Memory B cell (primary cell): ENCODE data around the gene LARGE1.
A peak's percentile ranks its signal among the peaks of the same experiment; 100 is the strongest.

Experiments
- ATAC-seq: fragments of 150-1000 bp; cut with Tn5 transposase; 2 replicates; pipeline ENCODE4 v1.10.0; 2021; ENCODE audit warnings: low read depth, mild to moderate bottlenecking, moderate library complexity
- DNase-seq, 2 donors: peaks; one replicate each; pipeline ENCODE4 v3.0.0; 2022; ENCODE audit warnings: low spot score in 2 of 2
- H3K27ac Mint-ChIP-seq: one replicate; pipeline ENCODE4 v1.8.0; 2022; ENCODE audit warnings: mild to moderate bottlenecking, moderate library complexity, mixed read lengths
- H3K27me3 Mint-ChIP-seq: one replicate; pipeline ENCODE4 v1.8.0; 2022; ENCODE audit warnings: mixed read lengths
- H3K36me3 Mint-ChIP-seq: one replicate; pipeline ENCODE4 v1.8.0; 2022; ENCODE audit warnings: mild to moderate bottlenecking, mixed read lengths
- H3K4me1 Mint-ChIP-seq: one replicate; pipeline ENCODE4 v1.8.0; 2022; ENCODE audit warnings: mixed read lengths
- H3K4me3 Mint-ChIP-seq: one replicate; pipeline ENCODE4 v1.8.0; 2022; ENCODE audit warnings: mild to moderate bottlenecking, moderate library complexity, mixed read lengths
- H3K9me3 Mint-ChIP-seq: one replicate; pipeline ENCODE4 v1.8.0; 2022; ENCODE audit warnings: mixed read lengths

Gene LARGE1

GRCh38 chr22:33535937-33536875 is 384.1 kb downstream of the LARGE1 start:
- H3K9me3 Mint-ChIP-seq, result no peaks in the 10 kb centered on the region
- H3K4me1 Mint-ChIP-seq, result peaks cover 10% of the 10 kb centered on the region
- no peak for ATAC-seq
- H3K27me3 Mint-ChIP-seq, result no peaks in the 10 kb centered on the region
- DNase-seq, result no peak
- H3K36me3 Mint-ChIP-seq, result peaks cover 2% of the 10 kb centered on the region
- H3K4me3 Mint-ChIP-seq, result no peak overlapping the region
- no peak overlapping the region for H3K27ac Mint-ChIP-seq

- ATAC-seq (no peak), DNase-seq (no peak)
- Mint-ChIP-seq H3K4me3 (no peak overlapping the region), H3K4me1 (peaks cover 5% of the 10 kb centered on the region), H3K27me3 (no peaks in the 10 kb centered on the region), H3K27ac (peak overlapping the region; percentile 64), H3K36me3 (peaks cover 2% of the 10 kb centered on the region), H3K9me3 (no peaks in the 10 kb centered on the region)
These were observed 390.7 kb downstream of the LARGE1 start for GRCh38 chr22:33529424-33530113.

DNA sequence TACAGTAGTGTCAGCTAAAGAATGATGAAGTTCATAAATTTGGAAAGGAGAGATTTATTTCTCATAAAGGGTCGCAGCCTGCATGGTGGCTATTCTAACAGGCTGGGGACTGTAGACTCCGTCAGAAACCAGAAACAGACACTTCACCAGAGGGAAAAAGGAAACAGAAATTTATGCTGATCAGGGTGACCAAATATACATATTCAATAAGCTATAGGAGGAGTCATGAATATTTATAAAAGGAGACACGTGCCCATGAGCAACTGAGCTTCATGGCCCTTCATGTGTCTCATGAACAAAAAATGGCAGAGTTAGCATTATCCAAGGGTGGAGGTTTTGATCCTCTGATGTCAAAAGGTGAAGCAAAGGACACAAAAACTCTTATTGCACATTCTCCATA is 392.1 kb downstream of the LARGE1 start:
- no peak for DNase-seq
- Mint-ChIP-seq H3K36me3 (no peaks in the 10 kb centered on the region), H3K27ac (peak overlapping the region; percentile 12), H3K9me3 (no peaks in the 10 kb centered on the region), H3K4me3 (no peak overlapping the region), H3K27me3 (no peaks in the 10 kb centered on the region), H3K4me1 (peaks cover 11% of the 10 kb centered on the region)
- ATAC-seq, result no peak

DNA sequence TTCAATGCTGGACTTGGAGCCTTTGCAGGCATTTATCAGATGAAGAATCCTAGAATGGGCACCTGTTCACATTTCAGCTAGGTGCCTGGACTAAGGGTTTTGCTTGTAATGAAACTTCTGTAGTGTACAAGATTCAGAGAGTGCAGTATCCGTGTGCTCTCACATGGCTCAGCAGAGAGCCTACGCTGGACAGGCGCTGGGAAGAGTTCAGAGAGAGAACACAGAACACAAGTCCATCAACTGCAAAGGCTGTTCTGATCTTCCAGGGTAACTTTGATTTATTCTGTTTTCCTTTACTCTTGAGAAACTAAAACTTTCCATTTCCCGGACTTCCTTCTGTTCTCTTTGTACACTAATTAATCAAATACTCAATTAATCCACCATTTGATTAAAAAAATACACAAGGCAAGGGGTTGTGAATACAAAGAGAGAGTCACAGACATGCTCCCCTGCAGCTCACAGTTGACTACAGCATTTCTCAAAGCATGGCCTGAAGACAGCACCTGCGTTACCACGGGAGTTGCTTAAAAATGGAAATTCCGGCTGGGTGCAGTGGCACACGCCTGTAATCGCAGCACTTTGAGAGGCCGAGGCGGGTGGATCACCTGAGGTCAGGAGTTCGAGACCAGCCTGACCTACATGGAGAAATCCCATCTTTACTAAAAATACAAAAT is 393.7 kb downstream of the LARGE1 start:
- peak overlapping the region; percentile 84 for H3K27ac Mint-ChIP-seq
- H3K4me3 Mint-ChIP-seq, result no peak overlapping the region
- DNase-seq, result no peak
- H3K9me3 Mint-ChIP-seq, result no peaks in the 10 kb centered on the region
- H3K4me1 Mint-ChIP-seq, result peaks cover 21% of the 10 kb centered on the region
- no peaks in the 10 kb centered on the region for H3K36me3 Mint-ChIP-seq
- no peaks in the 10 kb centered on the region for H3K27me3 Mint-ChIP-seq
- no peak for ATAC-seq

GRCh38 chr22:33524511-33525260 is 395.6 kb downstream of the LARGE1 start:
- Mint-ChIP-seq H3K27ac (peak overlapping the region; percentile 89), H3K27me3 (no peaks in the 10 kb centered on the region), H3K36me3 (no peaks in the 10 kb centered on the region), H3K9me3 (no peaks in the 10 kb centered on the region), H3K4me3 (no peak overlapping the region), H3K4me1 (peaks cover 29% of the 10 kb centered on the region)
- ATAC-seq (no peak), DNase-seq (no peak)

DNA sequence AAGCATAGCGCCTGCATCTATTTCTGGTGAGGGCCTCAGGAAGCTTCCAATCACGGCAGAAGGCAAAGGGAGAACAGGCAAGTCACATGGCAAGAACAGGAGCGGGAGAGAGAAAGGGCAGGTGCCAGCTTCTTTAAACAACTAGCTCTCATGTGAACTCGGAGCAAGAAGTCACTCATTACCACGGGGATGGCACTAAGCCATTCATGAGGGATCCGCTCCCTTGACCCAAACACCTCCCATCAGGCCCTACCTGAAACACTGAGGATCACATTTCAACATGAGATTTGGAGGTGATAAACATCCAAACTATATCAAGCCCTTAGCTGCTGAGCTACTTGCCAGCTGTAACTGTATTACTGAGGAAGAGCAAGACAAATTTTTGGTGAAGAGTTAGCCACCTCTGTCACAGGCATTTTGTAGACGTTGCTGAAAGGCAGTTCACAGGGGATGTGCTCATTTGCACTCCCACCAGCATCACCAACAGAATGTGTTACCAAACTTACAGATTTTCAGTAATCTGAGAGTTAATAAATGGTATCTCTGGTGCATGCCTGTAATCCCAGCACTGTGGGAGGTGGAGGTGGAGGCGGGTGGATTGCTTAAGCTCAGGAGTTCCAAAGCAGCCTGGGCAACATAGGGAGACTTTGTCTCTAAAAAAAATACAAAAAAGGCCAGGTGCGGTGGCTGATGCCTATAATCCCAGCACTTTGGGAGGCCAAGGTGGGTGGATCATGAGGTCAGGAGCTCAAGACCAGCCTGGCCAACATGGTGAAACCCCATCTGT is 398.2 kb downstream of the LARGE1 start:
- H3K27ac Mint-ChIP-seq, result peak overlapping the region; percentile 64
- H3K4me1 Mint-ChIP-seq, result peaks cover 37% of the 10 kb centered on the region
- no peak for DNase-seq
- H3K9me3 Mint-ChIP-seq, result no peaks in the 10 kb centered on the region
- H3K36me3 Mint-ChIP-seq, result no peaks in the 10 kb centered on the region
- H3K4me3 Mint-ChIP-seq, result peak overlapping the region; percentile 24
- H3K27me3 Mint-ChIP-seq, result no peaks in the 10 kb centered on the region
- no peak for ATAC-seq

- Mint-ChIP-seq H3K9me3 (no peaks in the 10 kb centered on the region), H3K27ac (peak overlapping the region; percentile 64), H3K4me1 (peaks cover 37% of the 10 kb centered on the region), H3K36me3 (no peaks in the 10 kb centered on the region), H3K27me3 (no peaks in the 10 kb centered on the region), H3K4me3 (peak overlapping the region; percentile 24)
- DNase-seq (no peak), ATAC-seq (no peak)
These were observed 399.1 kb downstream of the LARGE1 start for GRCh38 chr22:33520904-33521780.

DNA sequence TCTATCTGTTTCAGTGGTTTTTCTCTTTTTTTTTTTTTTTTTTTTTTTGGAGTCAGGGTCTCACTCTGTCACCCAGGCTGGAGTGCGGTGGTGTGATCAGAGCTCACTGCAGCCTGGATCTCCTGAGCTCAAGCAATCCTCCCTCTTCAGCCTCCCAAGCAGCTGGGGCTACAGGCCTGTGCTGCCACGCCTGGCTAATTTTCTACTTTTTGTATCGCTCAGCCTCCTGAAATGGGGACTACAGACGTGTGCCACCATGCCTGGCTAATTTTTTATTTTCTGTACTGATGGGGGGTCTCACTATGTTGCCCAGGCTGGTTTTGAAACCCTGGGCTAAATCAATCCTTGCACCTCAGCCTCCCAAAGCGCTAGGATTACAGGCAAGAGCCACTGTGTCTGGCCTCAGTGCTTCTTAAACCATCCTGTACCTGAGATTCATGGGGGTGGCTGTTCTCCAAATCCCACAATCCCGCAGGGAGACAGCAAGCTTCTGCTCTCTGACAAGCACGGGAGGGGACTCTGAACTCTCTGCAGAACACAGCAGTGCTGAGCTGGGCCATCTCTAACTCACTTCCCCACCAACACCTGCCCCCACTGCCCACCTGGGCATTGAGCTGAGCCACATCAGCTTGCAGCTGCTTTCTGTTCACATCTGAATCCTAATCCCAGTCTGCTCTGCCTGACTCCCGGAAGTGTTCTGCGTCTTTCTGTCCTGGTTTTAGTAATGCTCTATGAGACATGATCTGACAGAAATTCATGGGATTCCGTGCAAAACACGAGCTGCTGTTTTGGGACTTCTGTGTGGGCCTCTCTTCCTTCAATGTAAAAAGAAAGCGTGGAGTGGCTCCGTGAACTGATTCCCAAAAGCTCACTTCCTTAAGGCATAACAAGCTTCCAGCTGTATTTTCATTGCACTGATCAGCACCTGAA is 400.0 kb downstream of the LARGE1 start:
- no peaks in the 10 kb centered on the region for H3K9me3 Mint-ChIP-seq
- H3K27ac Mint-ChIP-seq, result peak overlapping the region; percentile 64
- H3K4me1 Mint-ChIP-seq, result peaks cover 36% of the 10 kb centered on the region
- DNase-seq (no peak), ATAC-seq (no peak)
- no peaks in the 10 kb centered on the region for H3K27me3 Mint-ChIP-seq
- H3K4me3 Mint-ChIP-seq, result peak overlapping the region; percentile 24
- H3K36me3 Mint-ChIP-seq, result no peaks in the 10 kb centered on the region

DNA sequence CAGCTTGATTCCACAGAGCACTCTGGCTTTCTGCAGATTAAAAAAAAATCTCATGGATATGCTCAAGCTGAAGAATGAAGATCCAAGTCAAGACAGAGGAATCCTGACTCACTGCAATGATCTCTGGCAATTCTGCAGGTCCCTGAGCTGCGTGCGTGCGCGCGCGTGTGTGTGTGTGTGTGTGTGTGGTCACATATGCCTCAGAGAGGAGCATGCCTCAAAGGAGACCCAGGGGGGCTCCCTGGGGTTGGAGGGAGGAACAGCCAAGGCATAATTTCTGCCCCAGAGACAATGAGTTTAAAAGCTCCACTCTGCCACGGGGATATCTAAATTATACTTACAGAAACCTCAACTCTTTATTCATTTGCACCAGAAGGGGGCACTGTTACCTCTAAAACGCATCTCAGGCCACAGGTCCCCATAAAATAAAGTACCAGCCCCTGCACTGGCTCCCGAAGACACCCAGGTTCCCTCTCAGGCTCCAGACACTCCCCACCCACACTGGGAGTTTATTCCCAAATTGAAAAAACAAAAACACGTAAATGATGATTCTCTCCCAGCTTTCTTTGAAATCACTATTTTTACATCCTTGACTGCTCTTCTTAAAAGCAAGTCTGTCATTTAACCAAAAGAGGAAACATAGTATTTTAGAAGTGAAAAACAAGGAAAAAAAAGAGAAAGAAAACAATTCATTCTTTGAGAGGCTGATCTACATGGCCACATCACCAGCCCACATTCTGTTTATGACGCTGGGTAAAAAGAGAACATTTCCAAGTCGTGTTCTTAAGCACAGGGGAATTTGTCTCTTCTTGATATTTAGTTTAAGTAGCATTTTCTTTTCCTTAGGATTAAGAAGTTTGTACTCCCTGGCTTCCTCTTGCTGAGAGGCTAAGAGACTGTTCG is 401.0 kb downstream of the LARGE1 start:
- H3K4me3 Mint-ChIP-seq, result peak overlapping the region; percentile 69

DNA sequence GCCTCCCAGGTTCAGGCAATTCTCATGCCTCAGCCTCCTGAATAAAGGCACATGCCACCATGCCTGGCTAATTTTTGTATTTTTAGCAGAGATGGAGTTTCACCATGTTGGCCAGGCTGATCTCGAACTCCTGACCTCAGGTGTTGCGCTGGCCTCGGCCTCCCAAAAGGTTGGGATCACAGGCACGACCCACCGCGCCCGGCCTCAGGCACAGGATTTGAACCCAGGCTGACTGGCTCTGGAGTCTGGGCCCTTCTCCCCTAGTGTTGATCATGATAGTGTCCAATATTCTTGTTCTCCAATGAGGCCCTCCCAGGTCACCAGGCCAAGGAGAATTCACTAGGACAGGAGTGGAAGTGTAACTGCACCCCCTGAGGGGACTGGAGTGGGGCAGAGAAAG is 401.9 kb downstream of the LARGE1 start:
- ATAC-seq (no peak), DNase-seq (no peak)
- H3K36me3 Mint-ChIP-seq, result no peaks in the 10 kb centered on the region
- peaks cover 29% of the 10 kb centered on the region for H3K4me1 Mint-ChIP-seq
- H3K27me3 Mint-ChIP-seq, result no peaks in the 10 kb centered on the region
- peak overlapping the region; percentile 9 for H3K27ac Mint-ChIP-seq
- no peaks in the 10 kb centered on the region for H3K9me3 Mint-ChIP-seq
- no peak overlapping the region for H3K4me3 Mint-ChIP-seq

More for the DNA sequence above, 401.0 kb downstream of the LARGE1 start:
- H3K4me1 Mint-ChIP-seq, result peaks cover 32% of the 10 kb centered on the region
- no peaks in the 10 kb centered on the region for H3K9me3 Mint-ChIP-seq
- no peaks in the 10 kb centered on the region for H3K27me3 Mint-ChIP-seq
- DNase-seq (peak; percentile 63 to 65), ATAC-seq (peak; percentile 42)
- peak overlapping the region; percentile 64 for H3K27ac Mint-ChIP-seq
- H3K36me3 Mint-ChIP-seq, result no peaks in the 10 kb centered on the region

DNA sequence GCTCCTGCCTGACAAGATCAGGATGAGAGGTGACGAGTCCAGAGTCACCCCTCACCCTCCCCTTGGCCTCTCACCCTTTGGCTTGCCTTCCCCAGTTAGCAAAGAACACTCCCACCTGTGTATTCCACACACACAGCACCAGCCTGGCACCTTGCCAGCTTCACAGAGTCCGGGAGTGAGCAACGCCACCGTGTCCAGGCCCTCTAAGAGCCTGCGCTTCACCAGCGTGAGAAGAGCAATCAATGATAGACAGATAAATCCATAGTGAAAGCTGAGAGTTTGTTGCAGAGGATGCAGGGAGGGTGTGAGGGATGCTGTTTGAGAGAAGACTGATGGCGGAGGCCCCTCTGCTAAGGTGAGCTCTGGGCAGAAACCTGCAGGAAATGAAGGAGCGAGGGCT is 404.5 kb downstream of the LARGE1 start:
- H3K27ac Mint-ChIP-seq, result no peak overlapping the region
- ATAC-seq (no peak), DNase-seq (no peak)
- H3K27me3 Mint-ChIP-seq, result no peaks in the 10 kb centered on the region
- H3K36me3 Mint-ChIP-seq, result no peaks in the 10 kb centered on the region
- no peaks in the 10 kb centered on the region for H3K9me3 Mint-ChIP-seq
- no peak overlapping the region for H3K4me3 Mint-ChIP-seq
- H3K4me1 Mint-ChIP-seq, result peaks cover 15% of the 10 kb centered on the region
